ENCODE results near the gene BCAS3.

DNA sequence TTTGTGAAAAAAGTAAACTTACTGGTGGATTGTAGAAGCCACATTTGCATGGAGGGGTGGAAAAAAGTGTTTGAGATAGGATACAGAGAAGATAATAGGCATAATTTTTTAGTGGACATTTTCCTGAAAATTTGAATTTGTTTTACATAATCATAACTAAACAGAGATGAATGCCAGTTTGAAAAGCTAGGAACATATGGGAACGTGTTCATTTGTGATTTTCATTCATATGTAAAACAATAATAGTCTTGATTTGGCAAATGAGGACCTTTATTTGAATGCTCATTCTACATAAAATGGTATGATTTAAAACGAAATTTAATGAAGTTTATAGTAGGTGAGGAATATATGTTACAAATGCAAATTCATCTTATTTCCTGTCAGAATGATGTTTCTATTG lies 263.9 kb downstream of the BCAS3 start:
- no peak for TF ChIP-seq POLR2A (IDR thresholded peaks at IDR 0.05; ENCODE audit: low read length)
- no peak for TF ChIP-seq GATA1 (IDR thresholded peaks at IDR 0.05; ENCODE audit: low read depth, low read length)

Measured in erythroblast (primary cell).